Right hindlimb (tissue), 1 donor: Measurements from ENCODE around the gene PAIP2B.
A peak's percentile ranks its signal among the peaks of the same experiment; 100 is the strongest.
"Not testable (repeated sequence)": the region's sequence is repeated elsewhere in the genome, so short reads cannot be mapped to it uniquely, and the experiment has no call there.

Experiments used
- DNase-seq: peaks from one replicate; pipeline ENCODE4 v3.0.0-alpha.2; 2018

PAIP2B gene, protein sequence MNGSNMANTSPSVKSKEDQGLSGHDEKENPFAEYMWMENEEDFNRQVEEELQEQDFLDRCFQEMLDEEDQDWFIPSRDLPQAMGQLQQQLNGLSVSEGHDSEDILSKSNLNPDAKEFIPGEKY

DNA sequence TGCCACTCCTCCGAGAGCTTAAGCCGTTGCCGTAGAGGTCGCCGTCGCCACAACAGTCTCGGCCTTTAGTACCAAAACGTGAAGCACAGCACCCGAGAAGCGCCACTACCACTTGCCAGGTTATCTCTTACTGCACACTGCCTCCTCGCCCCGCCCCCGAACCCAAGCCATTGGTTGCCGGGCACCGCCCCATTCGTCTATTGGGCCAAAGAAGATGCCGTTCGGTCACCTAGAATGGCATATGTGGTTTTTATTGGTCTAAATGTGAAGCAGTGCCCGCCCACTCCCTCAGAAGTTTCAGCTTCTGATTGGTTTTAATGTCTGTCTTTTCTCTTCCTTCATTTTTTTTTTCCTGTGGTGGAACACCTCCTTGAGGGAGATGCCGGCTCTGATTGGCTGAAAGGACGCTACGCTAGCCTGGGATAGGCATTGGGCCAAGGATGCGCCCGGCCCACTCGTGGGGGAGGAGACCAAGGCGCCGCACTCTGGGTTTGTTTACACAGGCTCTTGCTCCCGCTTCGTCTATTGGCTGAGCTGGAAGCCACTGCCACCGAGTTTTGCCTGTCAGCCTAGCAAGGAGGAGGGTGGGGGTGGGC lies at the start of gene PAIP2B:
PAIP2B (minus strand) TSS at position 139 of the 596 bp plus-strand sequence. CDS start 24,514 bp downstream, outside the sequence.
- peak; percentile 99 for DNase-seq

DNA sequence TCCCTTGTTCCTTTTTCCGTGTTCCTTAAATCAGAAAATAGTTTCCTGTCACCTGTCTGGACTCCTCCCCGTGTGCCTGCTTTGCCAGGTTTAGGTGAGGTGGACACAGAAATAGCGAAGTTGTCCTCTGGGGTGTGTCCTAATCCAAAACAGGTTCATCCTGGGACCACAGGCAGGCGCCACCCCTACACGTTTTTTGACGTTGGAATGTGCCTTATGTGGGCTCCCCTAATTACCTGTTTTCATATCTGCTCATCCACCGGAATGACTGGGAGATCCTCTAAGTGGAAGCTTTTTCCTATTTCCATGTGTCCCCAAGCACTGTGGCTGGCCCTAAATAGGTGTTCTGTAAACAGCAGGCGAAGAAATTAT lies 49.0 kb upstream of the PAIP2B start:
- DNase-seq: no peak

DNA sequence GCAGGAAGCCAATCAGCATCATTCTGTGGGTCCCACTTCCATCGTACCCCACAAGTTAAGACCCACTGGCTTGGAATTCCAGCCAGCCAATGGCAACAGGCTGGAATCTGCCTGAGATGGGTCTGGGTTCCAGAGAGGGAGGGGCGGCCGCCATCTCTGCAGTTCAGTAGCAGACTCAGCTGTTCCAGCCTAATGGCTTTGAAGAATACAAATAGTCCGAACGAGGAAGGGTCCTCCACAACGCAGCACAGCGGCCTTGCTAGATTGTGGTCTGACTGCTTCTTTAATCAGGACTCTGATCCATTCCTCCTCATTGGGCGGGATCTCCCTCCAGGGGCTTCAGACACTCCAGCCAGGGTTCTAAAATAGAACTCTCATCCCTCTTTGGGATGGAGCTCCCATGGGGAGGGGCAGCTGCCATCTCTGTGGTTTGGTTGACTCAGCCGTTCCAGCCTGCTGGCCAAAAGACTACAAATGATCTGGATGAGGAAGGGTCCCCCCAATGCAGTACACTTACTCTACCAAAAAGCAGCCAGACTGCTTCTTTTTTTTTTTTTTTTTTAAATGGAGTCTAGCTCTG lies 42.7 kb upstream of the PAIP2B start:
- no peak for DNase-seq

DNA sequence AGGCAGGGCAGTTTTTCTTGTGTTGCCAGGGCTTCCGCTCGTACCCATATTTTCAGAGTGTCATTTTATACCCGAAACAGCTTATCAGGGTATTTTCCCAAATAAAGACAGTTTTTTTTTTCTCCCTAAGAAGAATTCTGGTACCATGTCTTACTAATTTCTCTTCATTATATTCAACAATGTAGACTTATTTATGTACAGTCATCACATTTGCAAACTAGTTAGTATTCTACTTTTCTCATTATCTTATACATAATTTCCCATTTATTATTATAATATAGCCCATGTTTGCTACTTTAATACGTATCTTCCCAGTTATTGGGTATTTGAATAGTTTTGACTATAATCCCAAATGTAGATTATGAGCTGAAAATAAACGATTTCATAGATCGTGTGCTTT lies 36.5 kb upstream of the PAIP2B start:
- DNase-seq: no peak

DNA sequence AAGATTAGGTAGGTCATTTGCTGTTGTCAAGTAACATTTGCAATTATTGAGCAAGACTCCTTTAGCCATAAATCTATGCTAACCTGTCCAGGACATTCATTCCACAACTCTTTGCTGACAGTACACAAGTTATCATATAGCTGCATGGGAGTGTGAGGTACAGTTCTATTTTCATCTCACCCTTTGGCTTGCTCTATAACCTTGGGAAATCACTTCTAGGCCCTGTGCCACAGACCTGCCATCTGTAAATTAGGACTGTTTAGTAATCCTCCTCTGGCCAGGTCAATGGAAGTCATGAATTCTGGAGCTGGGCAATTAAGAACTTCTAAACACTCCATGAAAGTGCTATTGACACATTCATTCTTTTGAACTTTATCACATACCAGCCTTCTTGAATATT lies 34.6 kb upstream of the PAIP2B start:
- DNase-seq: no peak

DNA sequence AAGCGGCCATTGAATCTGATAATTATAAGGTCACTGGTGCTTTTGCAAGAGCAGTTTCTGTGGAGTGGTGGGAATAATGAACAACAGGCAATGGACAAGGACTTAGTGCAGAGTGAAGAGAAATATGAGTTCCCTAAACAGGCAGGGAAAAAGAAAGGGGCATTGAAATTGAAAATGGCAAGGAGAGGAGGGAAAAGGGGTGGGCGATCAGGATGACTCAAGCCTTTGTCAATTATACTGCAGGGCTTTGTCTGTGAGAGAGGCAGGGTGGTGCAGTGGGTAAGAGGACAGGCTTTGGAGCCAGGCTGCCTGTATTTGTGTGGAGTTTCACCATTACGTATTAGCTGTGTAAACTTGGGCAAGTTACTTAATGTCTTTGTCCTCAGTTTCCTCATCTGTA lies 29.5 kb upstream of the PAIP2B start:
- DNase-seq: no peak

DNA sequence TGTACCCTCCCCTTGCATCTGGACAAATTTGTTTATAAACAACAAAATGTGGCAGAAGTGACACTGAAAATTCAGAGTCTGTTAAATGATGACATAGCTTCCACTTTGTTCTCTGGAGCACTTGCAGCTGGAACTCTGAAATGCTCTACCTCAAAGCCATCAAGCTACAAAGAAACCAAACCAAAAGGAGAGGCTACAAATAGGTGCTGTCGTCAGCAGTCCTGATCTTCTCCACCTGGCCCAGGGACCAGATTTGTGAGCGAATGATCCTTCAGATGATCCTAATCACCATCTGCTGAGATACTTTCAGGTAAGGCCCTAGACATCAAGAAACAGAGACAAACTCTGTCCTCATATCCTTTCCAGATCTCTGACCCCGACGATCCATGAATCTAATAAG lies 27.9 kb upstream of the PAIP2B start:
- no peak for DNase-seq

DNA sequence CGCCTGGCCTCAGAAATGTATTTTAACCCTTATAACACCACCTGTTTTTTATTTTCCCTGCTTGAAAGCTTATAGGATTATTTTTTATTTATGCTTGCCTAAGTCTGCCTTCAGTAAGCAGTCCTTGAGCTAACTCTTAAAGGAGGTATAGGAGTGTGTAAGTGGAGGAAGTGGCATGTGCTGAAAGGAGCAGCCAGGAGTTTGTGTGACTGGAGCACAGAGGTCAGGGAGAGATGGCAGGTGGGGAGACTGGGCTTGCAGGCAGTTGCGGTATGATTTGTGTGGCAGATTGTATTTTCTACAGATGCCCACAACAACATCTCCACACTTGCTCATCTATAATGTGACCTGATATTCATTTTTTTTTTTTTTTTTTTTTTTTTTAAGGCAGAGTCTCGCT lies 27.2 kb upstream of the PAIP2B start:
- no peak for DNase-seq

DNA sequence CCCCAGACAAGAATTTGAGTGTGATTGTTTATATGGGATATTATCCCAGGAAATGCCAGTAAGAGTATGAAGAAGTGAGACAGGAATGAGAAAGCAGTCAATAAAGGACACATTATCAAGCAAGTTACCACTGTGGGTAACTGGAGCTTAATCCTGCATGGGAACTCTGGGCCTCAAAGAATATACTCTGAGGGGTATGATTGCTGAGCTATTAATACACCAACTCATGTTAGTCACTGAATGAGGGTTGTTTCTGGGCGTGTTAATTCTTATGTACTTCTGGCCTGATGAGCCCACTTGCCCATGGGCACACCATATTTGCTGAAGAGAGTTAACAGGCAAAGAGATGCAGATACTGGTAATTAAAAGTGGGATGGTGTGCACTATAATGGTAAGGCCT lies 26.6 kb upstream of the PAIP2B start:
- no peak for DNase-seq

DNA sequence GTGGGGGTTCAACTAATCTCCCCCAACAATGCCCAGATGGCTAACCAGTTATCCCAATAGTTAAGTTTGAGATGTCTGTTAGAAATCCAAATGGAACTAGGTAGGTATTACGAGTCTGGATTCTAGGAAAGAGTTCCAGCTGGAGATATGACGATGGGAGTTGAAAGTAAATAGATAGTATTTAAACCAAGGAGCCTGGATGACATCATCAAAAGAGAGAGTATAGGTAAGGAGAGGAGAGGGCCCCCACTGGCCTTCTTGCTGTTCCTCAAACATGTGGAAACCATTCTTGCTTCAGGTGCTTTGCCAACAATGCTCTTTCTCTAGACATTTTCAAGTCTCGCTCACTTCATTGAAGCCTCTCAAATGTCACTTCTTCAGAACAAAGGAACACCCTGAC lies 26.0 kb upstream of the PAIP2B start:
- no peak for DNase-seq

DNA sequence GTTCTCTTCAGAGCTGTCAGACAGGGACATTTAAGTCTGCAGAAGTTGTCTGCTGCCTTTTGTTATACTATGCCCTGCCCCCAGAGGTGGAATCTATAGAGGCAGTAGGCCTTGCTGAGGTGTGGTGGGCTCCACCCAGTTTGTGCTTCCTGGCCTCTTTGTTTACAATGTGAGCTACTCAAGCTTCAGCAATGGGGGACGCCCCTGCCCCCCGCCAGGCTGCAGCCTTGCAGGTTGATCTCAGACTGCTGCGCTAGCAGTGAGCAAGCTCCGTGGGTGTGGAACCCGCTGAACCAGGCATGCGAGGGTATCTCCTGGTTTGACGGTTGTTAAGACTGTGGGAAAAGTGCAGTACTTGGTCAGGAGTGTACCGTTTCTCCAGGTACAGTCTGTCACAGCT lies 24.0 kb upstream of the PAIP2B start:
- DNase-seq: no peak

DNA sequence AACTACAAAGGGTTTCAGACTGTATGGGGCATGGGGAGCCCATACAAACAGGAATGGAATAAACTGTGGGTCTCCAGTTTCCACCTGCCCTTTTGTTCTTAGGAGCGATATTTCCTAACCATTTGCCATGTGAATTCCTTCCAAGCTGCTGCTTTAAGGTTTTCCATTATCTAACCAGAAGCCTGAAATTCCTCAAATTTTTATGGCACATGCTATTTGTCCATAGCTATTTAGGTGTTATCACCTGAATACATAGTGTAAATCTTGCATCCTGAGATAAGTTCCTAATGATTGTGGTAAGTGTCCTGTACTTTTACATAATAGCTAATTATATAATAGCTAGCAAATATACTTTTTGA lies 17.4 kb upstream of the PAIP2B start:
- DNase-seq: no peak

DNA sequence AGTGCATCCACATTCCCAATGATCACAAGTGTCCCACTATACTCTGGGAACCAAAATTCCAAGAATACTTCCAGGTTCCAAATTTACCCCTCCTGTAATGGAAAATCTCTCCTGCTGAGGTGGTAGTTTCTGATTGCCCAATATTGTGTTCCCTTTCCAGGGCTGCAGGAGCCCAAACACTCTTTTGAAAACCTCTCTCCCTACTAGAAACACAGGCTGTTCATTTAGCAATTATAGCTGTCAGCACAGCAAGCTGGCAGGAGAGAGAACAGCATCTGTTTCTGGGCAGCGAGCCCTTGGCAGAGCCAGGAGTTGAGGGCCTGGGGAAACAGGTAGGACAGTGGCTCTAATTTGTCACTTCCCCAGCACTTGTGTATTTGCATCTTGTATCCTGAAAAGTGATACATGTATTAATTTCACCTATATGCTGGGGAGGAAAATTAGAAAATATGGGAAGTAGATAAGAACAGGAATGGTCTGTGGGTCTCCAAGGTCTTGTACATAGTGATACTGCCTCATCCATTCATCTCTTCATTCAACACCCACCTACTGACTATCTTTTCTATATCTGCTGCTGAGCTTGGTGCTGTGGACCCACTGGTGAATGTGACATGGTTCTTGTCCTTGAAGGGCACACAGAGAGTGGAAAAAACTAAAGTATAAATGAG lies 16.9 kb upstream of the PAIP2B start:
- DNase-seq: peak; percentile 23

DNA sequence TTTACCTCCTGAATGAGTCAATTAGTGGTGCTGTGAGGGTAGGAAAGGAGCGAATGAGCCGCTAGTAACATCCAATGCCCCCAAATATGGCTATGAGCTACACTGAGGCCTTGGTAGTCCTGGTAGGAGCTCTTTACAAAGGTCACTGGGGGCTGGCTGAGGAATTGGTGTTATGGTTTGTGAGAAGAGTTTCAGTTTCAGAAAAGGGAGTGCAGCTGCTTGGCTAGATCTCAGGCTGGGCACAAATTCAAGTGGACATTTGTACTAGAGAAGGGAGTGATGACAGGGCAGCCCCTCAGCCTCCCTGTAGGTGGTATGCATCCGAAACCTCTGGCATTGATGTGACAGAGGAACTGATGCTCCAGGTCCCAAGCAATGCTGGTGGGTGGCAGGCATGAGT lies 13.9 kb upstream of the PAIP2B start:
- peak; percentile 39 for DNase-seq

DNA sequence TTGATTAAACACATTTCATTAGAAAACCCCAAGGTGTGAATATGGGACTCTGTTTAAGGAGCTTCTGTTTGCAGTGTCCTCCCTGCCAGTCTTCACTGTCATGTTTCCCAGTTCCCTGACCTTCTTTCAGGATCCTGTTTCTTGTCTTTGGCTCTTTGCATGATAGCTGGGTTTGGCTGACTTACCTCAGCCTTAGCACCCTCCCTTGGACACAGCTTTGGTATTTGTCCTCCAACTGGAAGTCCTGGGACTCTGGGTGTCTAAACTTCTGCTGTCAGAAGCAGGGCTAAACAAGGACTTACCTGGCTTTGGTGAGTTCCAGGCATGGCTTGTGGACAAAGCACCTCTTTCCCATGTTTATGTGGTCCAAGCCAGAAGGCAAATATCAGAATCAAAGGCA lies 11.2 kb upstream of the PAIP2B start:
- DNase-seq: no peak

DNA sequence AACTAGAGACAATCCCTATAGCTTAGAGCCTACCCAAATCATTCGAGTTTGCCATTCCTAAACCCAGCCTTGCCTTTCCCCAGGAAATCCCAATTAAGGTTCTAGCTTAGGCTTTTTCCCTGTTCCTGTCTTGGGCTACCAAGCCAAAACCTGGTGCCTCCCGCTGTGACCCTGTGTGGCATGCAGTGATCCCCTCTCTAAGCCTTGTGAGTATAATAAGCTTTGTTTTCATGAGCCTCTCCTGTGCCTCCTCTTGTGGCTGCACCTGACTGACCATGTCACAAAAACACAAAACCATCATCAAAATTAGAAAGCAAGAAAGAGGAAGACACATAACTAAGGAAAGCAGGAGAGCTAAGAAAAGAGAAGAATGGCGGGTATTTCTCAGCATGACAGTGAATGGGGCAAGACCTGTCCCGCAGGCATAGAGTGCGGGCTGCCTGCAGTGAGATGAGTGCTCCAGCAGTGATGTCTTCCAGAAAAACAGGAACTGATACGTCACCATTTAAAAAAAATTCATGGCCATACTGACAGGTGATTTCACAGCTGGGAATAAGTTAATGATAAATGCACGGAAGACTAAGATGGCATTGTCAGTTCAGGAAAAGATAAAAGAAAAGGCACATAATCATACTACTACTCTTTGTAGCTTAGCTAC lies 9.2 kb upstream of the PAIP2B start:
- no peak for DNase-seq

DNA sequence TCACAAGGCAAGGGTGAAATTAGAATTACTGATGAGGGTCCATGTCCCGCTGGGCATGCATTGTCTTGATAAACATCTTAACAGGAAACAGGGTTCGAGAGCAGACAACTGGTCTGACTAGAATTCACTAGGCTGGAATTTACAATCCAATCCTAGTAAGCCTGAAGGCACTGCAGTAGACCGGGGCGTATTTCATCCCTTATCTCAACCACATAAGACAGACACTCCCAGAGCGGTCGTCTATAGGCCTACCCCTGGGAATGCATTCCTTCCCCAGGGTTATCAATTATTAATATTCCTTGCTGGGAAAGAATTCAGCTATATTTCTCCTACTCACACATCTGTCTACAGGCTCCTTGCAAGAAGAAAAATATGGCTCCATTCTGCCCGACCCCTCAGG lies 6.2 kb upstream of the PAIP2B start:
- DNase-seq: not testable (repeated sequence)

DNA sequence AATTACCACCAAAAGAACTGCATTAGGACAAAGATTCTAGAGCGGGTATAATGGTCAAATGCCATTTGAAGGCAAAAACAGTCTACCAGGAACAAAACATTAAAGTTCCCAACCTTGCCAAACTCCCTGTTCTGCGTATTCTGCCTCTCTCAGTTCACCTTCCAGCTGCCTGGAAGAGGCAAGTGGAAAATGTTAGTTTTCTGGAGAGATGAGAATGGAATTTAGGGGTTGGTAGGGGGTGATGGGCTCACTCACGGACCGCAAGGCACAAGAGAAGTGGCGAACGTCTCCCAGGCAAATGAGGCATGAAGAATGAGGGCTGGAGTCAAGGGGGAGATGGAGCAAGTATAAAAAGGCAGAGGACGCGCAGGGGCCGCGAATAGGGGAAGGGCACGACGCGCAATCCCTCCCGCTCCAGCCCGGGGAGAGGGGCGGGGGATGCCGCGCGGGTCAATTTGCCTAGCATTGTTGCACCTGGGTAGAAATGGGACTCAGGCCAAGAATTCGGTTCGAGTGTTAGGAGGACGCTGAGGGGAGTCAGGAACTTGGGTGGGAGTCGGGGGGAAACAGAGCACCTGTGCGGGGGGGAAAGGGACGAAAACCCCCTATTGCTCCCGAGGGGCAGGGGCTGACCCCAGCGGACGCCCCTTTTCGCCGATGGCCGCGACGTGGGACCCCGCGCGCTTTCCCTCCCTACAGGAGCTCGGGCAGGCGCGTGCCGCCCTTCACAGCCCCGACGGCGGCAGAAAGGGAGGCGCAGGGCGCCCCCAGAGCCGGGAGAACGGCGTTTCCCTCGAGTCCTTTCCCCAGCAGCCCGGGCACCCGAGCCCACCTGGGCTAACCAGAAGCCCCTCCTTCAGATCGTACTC lies 573 bp downstream of the PAIP2B start:
- peak; percentile 34 for DNase-seq

DNA sequence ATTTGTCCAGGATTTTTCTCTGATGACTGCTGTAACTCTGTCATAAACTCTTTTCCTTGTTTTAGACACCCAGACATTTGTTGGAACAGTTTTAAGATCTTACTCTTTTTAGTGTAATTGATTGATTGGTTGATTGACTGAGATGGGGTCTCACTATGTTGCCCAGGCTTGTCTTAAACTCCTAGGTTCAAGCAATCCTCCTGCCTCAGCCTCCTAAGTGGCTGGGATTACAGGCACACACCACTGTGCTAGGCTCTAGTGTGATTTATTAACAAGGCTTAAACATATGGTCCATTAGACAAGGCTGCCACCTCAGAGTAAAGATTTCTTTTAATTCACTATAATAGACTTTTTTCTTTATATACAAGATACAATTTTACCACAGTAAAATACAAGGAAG lies 2.0 kb downstream of the PAIP2B start:
- DNase-seq: no peak

DNA sequence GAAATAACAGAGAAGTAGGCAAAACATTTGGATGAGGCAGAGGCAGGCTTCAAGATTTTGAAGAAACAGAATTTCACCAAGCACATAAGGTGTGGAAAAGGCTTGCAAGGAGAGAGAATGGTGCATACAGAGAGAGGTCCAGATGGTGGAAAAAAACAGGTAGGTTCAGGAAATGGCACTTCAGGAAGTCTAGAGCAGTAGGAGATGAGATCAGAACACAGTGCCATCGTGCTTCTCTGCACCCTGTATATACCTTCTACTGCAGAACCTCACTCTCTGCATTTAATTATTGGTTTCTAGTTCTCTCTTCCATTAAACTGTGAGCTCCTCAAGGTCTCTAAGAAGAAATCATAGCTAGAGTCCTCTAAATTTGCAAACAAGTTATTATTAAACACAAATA lies 2.4 kb downstream of the PAIP2B start:
- no peak for DNase-seq

DNA sequence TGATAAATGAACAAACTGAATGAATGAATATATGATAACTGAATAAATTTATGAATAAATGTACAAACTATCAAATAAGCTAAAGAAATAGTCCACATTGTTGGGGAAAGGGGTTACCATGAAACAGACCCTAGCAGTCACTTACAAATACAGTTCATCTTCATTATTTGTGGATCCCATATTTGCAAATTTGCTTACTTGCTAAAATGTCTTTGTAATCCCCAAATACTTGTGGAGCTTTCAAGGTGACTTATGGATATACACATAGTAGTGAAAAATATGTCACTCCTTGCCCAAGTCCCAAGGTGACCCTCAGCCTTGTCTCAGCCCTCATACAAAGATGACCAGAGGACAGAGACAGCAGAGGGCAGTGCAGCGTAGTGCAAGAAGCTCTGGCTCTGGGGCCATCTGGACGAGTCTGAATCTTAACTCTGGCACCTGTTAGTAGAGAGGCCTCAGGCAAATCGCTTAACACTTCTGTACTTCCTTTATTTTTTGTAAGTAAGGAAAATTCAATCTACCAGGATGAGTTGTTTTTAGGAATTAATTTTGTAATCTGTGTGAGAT lies 3.1 kb downstream of the PAIP2B start:
- peak; percentile 49 for DNase-seq

DNA sequence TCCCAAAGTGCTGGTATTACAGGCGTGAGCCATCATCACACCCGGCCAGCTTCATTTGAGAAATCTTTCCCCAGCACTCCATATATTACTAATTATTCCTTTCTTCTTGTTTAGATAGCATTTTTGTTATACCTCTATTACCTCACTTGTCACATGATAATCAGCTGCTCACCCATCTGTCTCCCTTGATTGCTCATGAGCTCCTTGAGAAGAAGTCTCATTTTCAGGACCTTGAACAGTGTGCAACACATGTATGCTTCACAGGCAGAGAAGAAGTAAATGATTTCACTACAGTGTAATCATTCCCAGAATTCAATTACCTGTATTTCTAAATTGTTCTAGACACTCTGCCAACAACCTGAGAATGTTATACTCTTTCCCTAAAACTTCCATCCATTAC lies 6.2 kb downstream of the PAIP2B start:
- DNase-seq: no peak

DNA sequence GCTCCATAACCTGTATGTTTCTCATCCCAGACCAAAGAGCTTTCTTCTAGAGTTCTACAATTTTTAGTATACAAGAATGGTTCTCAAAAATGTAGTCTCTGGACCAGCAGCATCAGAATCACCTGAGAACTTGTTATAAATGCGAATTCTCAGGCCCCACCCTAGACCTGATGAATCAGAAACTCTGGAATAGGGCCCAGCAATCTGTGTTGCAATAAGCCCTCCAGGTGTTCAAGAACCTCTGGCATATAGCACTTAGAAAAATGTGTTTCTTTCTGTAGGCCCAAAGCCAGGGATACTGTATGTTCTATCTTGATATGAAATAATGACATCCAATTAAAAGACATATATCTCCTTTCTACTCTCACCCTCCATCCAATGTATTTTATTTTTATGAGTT lies 10.4 kb downstream of the PAIP2B start:
- no peak for DNase-seq
